GM10847 (cell line): ENCODE results near the gene AMBRA1.

Experiments
- POLR2A ChIP-seq: IDR thresholded peaks from 2 replicates; pipeline ENCODE4 v1.6.1; 2011; ENCODE audit not compliant: insufficient read length; ENCODE audit errors: extremely low read depth

AMBRA1 gene

GRCh38 chr11:46560300-46560991 lies 33.4 kb downstream of the AMBRA1 start:
- TF ChIP-seq POLR2A, result no peak

GRCh38 chr11:46559815-46560214 lies 34.0 kb downstream of the AMBRA1 start:
- TF ChIP-seq POLR2A, result no peak

- no peak for TF ChIP-seq POLR2A
Observed at GRCh38 chr11:46557684-46558151, 36.1 kb downstream of the AMBRA1 start.

- no peak for TF ChIP-seq POLR2A
Observed at GRCh38 chr11:46555267-46556054, 38.4 kb downstream of the AMBRA1 start.

- TF ChIP-seq POLR2A, result no peak
Observed at GRCh38 chr11:46554213-46555147, 39.3 kb downstream of the AMBRA1 start.

- TF ChIP-seq POLR2A, result no peak
Observed at GRCh38 chr11:46553814-46554212, 40.0 kb downstream of the AMBRA1 start.

- TF ChIP-seq POLR2A, result no peak
Observed at GRCh38 chr11:46551261-46551660, 42.6 kb downstream of the AMBRA1 start.

GRCh38 chr11:46547579-46547978 lies 46.2 kb downstream of the AMBRA1 start:
- no peak for TF ChIP-seq POLR2A

- TF ChIP-seq POLR2A, result no peak
Observed at GRCh38 chr11:46543564-46543963, 50.3 kb downstream of the AMBRA1 start.

- no peak for TF ChIP-seq POLR2A
Observed at GRCh38 chr11:46541593-46542371, 52.0 kb downstream of the AMBRA1 start.

- no peak for TF ChIP-seq POLR2A
Observed at GRCh38 chr11:46540807-46541206, 53.0 kb downstream of the AMBRA1 start.

GRCh38 chr11:46537537-46538295 lies 56.1 kb downstream of the AMBRA1 start:
- no peak for TF ChIP-seq POLR2A

GRCh38 chr11:46537121-46537520 lies 56.7 kb downstream of the AMBRA1 start:
- no peak for TF ChIP-seq POLR2A

GRCh38 chr11:46535688-46536087 lies 58.1 kb downstream of the AMBRA1 start:
- TF ChIP-seq POLR2A, result no peak

- no peak for TF ChIP-seq POLR2A
Observed at GRCh38 chr11:46534711-46535110, 59.1 kb downstream of the AMBRA1 start.
